GM23248 (cell line): ENCODE data around the gene RASEF. TPM values are rescaled to one million over a fixed set of nuclear protein-coding genes. Genes with fewer than 3 reads are reported as not detected.

Experiments
- DNase-seq: peaks from one replicate; pipeline ENCODE4 v3.0.0-alpha.2; 2015
- H2AFZ ChIP-seq: fragments of 200-600 bp; sonication (generic); 2 replicates; pipeline ENCODE4 v1.6.1; 2016; ENCODE audit warnings: antibody characterized with exemption
- H3F3A ChIP-seq: fragments of 200-600 bp; sonication (generic); 2 replicates; pipeline ENCODE4 v1.6.1; 2016; ENCODE audit warnings: mild to moderate bottlenecking, antibody characterized with exemption, mixed run types; ENCODE audit not compliant: insufficient read depth
- H3K27ac ChIP-seq: fragments of 200-600 bp; sonication (generic); 2 replicates; pipeline ENCODE4 v1.5.1; 2016; ENCODE audit warnings: mild to moderate bottlenecking
- H3K27me3 ChIP-seq: fragments of 200-600 bp; sonication (generic); replicated peaks from 2 replicates; pipeline ENCODE4 v1.6.1; 2016; ENCODE audit warnings: mild to moderate bottlenecking; ENCODE audit not compliant: insufficient read depth
- H3K36me3 ChIP-seq: fragments of 200-600 bp; sonication (generic); 2 replicates; pipeline ENCODE4 v1.6.1; 2016; ENCODE audit warnings: low read depth, mild to moderate bottlenecking
- H3K4me1 ChIP-seq: fragments of 200-600 bp; sonication (generic); 2 replicates; pipeline ENCODE4 v1.6.1; 2016; ENCODE audit warnings: mild to moderate bottlenecking; ENCODE audit not compliant: insufficient read depth
- H3K4me2 ChIP-seq: fragments of 200-600 bp; sonication (generic); one replicate; pipeline ENCODE4 v1.6.1; 2016; ENCODE audit warnings: mild to moderate bottlenecking; ENCODE audit not compliant: unreplicated experiment
- H3K4me3 ChIP-seq: fragments of 200-600 bp; sonication (generic); 2 replicates; pipeline ENCODE4 v1.5.1; 2016; ENCODE audit warnings: mild to moderate bottlenecking
- H3K79me2 ChIP-seq: fragments of 200-600 bp; sonication (generic); 2 replicates; pipeline ENCODE4 v1.6.1; 2016; ENCODE audit warnings: mild to moderate bottlenecking; ENCODE audit not compliant: insufficient read depth
- H3K9ac ChIP-seq: fragments of 200-600 bp; sonication (generic); 2 replicates; pipeline ENCODE4 v1.6.1; 2016; ENCODE audit warnings: mild to moderate bottlenecking
- H3K9me2 ChIP-seq: fragments of 200-600 bp; sonication (generic); 2 replicates; pipeline ENCODE4 v1.6.1; 2016; ENCODE audit warnings: mixed run types, mild to moderate bottlenecking, moderate library complexity; ENCODE audit not compliant: insufficient read depth
- H3K9me3 ChIP-seq: fragments of 200-600 bp; sonication (generic); one replicate; pipeline ENCODE4 v1.6.1; 2017; ENCODE audit warnings: low read depth
- H4K20me1 ChIP-seq: fragments of 200-600 bp; sonication (generic); 2 replicates; pipeline ENCODE4 v1.6.0; 2016; ENCODE audit not compliant: insufficient read depth
- EZH2 ChIP-seq: fragments of 200-600 bp; sonication (generic); IDR thresholded peaks from 2 replicates; pipeline ENCODE4 v1.6.1; 2018; ENCODE audit warnings: antibody characterized with exemption, mild to moderate bottlenecking; ENCODE audit not compliant: insufficient read depth, poor library complexity, severe bottlenecking
- EZH2phosphoT487 ChIP-seq: fragments of 200-600 bp; sonication (generic); IDR thresholded peaks from 2 replicates; pipeline ENCODE4 v1.6.1; 2018; ENCODE audit warnings: antibody characterized with exemption, moderate library complexity, mild to moderate bottlenecking, low read depth; ENCODE audit not compliant: insufficient read depth
- WGBS, 2 experiments: methylation state at CpG; one replicate each; pipeline ENCODE4 v1.1.6; 2015 to 2017; ENCODE audit warnings: low lambda C conversion rate in 2 of 2, low coverage in 1 of 2; ENCODE audit errors: missing lambda C conversion rate in 2 of 2; 5-methylcytosine and 5-hydroxymethylcytosine counted together
- in situ Hi-C: fragments of 300-500 bp; cut with MboI; formaldehyde crosslinking; loops from 2 replicates; pipeline ENCODE4 v1.15.0; 2020
- polyA plus RNA-seq: library from polyadenylated mRNA; unstranded; fragments of >200 nt; fragmentation: Nextera tagmentation; extraction: Ambion mirVana; gene quantifications from 2 replicates; pipeline ENCODE4 v1.2.1, GENCODE V29; 2016
- total RNA-seq: library from RNA; depleted of rRNA; stranded (reverse); fragments of >200 nt; shearing (Covaris generic); gene quantifications from 2 replicates; pipeline ENCODE4 v1.2.3, GENCODE V29; 2014

RASEF gene
- total and polyA plus RNA-seq, 2 experiments from 2014 or later = 0.11 TPM; not detected in 1

- Histone ChIP-seq H3F3A (no peaks in the 10 kb centered on the region), H3K9ac (no peak overlapping the region), H3K9me3 (no peaks in the 10 kb centered on the region), H3K4me1 (no peaks in the 10 kb centered on the region), H3K4me3 (no peak overlapping the region), H3K36me3 (no peaks in the 10 kb centered on the region), H3K79me2 (no peaks in the 10 kb centered on the region), H3K4me2 (no peak overlapping the region), H3K27ac (no peak overlapping the region), H3K27me3 (peaks cover 13% of the 10 kb centered on the region; the same call in 1 of the 2 replicates), H4K20me1 (no peaks in the 10 kb centered on the region), H2AFZ (no peak overlapping the region), H3K9me2 (no peaks in the 10 kb centered on the region)
- in situ Hi-C loops = no loop called here
- TF ChIP-seq EZH2phosphoT487 (no peak), EZH2 (no peak)
- DNase-seq = no peak
- 12 to 15% methylated on average over 2 of the region's 2 CpGs for WGBS, 2 experiments
Measured at GRCh38 chr9:82998409-82998808, 64.5 kb downstream of the RASEF start.

GRCh38 chr9:82997476-82998140 is 65.3 kb downstream of the RASEF start:
- Histone ChIP-seq H2AFZ (no peak overlapping the region), H4K20me1 (no peaks in the 10 kb centered on the region), H3K4me2 (no peak overlapping the region), H3K36me3 (no peaks in the 10 kb centered on the region), H3K4me3 (no peak overlapping the region), H3K27me3 (peaks cover 13% of the 10 kb centered on the region; the same call in 1 of the 2 replicates), H3K9me3 (no peaks in the 10 kb centered on the region), H3K9ac (no peak overlapping the region), H3K4me1 (no peaks in the 10 kb centered on the region), H3K79me2 (no peaks in the 10 kb centered on the region), H3K27ac (no peak overlapping the region), H3F3A (no peaks in the 10 kb centered on the region), H3K9me2 (no peaks in the 10 kb centered on the region)
- TF ChIP-seq EZH2 (no peak), EZH2phosphoT487 (no peak)
- in situ Hi-C loops = no loop called here
- DNase-seq = no peak
- 69 to 74% methylated on average over 6 of the region's 6 CpGs for WGBS, 2 experiments

GRCh38 chr9:82996941-82997340 is 66.0 kb downstream of the RASEF start:
- Histone ChIP-seq H3K9me2 (no peaks in the 10 kb centered on the region), H3K9ac (no peak overlapping the region), H3K4me1 (no peaks in the 10 kb centered on the region), H3K4me2 (no peak overlapping the region), H3K9me3 (no peaks in the 10 kb centered on the region), H3F3A (no peaks in the 10 kb centered on the region), H3K4me3 (no peak overlapping the region), H3K36me3 (no peaks in the 10 kb centered on the region), H4K20me1 (no peaks in the 10 kb centered on the region), H3K27me3 (peaks cover 13% of the 10 kb centered on the region; the same call in 1 of the 2 replicates), H3K79me2 (no peaks in the 10 kb centered on the region), H3K27ac (no peak overlapping the region), H2AFZ (no peak overlapping the region)
- in situ Hi-C loops = no loop called here
- WGBS, 2 experiments = 25 to 28% methylated on average over 4 of the region's 4 CpGs
- no peak for TF ChIP-seq EZH2phosphoT487
- TF ChIP-seq EZH2 = no peak
- DNase-seq = peak; percentile 14

DNA sequence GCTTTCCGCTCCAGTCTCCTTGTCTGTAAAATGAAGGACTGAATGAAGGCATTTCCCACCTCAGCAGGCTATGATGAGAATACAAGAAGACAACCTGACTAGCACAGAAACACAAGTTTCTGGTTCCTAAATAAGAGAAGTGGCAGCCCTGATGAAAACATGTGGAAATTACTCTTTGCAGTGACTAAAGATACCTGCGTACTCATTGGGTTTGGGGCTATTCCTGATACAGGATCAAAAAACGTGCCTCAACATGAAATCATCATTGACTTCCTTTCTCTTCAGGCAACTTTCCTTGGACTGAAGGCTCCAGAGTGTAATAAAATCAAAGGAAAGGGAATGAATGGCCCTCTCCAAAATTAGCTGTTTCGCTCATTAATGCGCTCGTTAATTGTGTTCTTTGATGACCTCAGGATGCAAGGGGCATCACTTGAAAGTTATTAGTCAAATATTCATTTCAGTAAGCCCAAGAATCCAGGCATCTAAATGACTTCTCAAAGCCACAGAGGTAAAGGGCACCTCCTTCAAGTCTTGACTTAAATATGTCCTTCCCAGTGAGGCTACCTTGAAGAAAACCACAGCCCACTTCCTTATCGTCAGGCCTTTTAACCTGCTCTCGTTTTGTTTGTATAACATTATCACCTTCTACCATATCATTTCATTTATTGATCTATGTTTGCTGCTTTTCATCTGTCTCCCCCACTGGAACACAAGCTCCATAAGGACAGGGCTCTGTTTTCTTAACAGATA is 68.9 kb downstream of the RASEF start:
- H3K9me2 ChIP-seq = no peaks in the 10 kb centered on the region
- H3K36me3 ChIP-seq = no peaks in the 10 kb centered on the region
- H3K27ac ChIP-seq = no peak overlapping the region
- no peak overlapping the region for H2AFZ ChIP-seq
- no peak overlapping the region for H3K4me2 ChIP-seq
- peaks cover 13% of the 10 kb centered on the region; the same call in 1 of the 2 replicates for H3K27me3 ChIP-seq
- H3F3A ChIP-seq = no peaks in the 10 kb centered on the region
- 76 to 81% methylated on average over 8 of the region's 8 CpGs for WGBS, 2 experiments
- H3K9me3 ChIP-seq = no peaks in the 10 kb centered on the region
- in situ Hi-C loops = no loop called here
- no peak for DNase-seq
- H3K4me1 ChIP-seq = no peaks in the 10 kb centered on the region
- H4K20me1 ChIP-seq = no peaks in the 10 kb centered on the region
- TF ChIP-seq EZH2 (no peak), EZH2phosphoT487 (no peak)
- no peak overlapping the region for H3K9ac ChIP-seq
- no peak overlapping the region for H3K4me3 ChIP-seq
- no peaks in the 10 kb centered on the region for H3K79me2 ChIP-seq
